Effector memory CD4-positive, alpha-beta T cell (primary cell): ENCODE measurements around the gene LGALS7.
"Not testable (repeated sequence)": the region's sequence is repeated elsewhere in the genome, so short reads cannot be mapped to it uniquely, and the experiment has no call there.

Experiments
- DNase-seq, 3 donors: peaks; one replicate each; pipeline ENCODE4 v3.0.0-alpha.2; 2020
- H3K27ac ChIP-seq: 2 replicates; pipeline ENCODE4 v1.7.0; 2013; ENCODE audit warnings: mild to moderate bottlenecking, low read length, moderate library complexity; ENCODE audit not compliant: insufficient read depth, poor library complexity, severe bottlenecking
- H3K27me3 ChIP-seq: replicated peaks from 2 replicates; pipeline ENCODE4 v1.7.0; 2013; ENCODE audit warnings: mild to moderate bottlenecking, low read length; ENCODE audit not compliant: insufficient read depth, control insufficient read depth, poor library complexity, severe bottlenecking
- H3K36me3 ChIP-seq: 2 replicates; pipeline ENCODE4 v1.7.0; 2013; ENCODE audit warnings: mild to moderate bottlenecking, low read length, moderate library complexity; ENCODE audit not compliant: control insufficient read depth, insufficient read depth
- H3K4me1 ChIP-seq: 2 replicates; pipeline ENCODE4 v1.7.0; 2013; ENCODE audit warnings: low read length, mild to moderate bottlenecking; ENCODE audit not compliant: control insufficient read depth, insufficient read depth, poor library complexity, severe bottlenecking
- H3K4me3 ChIP-seq: 2 replicates; pipeline ENCODE4 v1.7.0; 2013; ENCODE audit warnings: low read length, low read depth, mild to moderate bottlenecking; ENCODE audit not compliant: insufficient read depth, poor library complexity, severe bottlenecking
- H3K9me3 ChIP-seq: 2 replicates; pipeline ENCODE4 v1.7.0; 2013; ENCODE audit warnings: mild to moderate bottlenecking, low read length, moderate library complexity; ENCODE audit not compliant: control insufficient read depth

LGALS7 gene

GRCh38 chr19:38799104-38799503, 25.8 kb upstream of the LGALS7 start:
- no peaks in the 10 kb centered on the region for H3K4me1 ChIP-seq
- no peaks in the 10 kb centered on the region for H3K36me3 ChIP-seq
- no peaks in the 10 kb centered on the region for H3K9me3 ChIP-seq
- DNase-seq: no peak
- H3K27ac ChIP-seq: no peak overlapping the region
- no peaks in the 10 kb centered on the region for H3K27me3 ChIP-seq
- H3K4me3 ChIP-seq: no peak overlapping the region

DNA sequence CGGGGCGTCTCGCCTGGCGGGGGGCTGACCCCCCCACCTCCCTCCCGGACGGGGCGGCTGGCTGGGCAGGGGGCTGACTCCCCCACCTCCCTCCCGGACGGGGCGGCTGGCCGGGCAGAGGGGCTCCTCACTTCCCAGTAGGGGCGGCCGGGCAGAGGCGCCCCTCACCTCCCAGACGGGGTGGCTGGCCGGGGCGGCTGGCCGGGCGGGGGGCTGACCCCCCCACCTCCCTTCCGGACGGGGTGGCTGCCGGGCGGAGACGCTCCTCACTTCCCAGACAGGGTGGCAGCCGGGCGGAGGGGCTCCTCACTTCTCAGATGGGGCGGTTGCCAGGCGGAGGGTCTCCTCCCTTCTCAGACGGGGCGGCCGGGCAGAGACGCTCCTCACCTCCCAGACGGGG, 24.5 kb upstream of the LGALS7 start:
- H3K4me1 ChIP-seq, H3K9me3 ChIP-seq, H3K27me3 ChIP-seq, H3K4me3 ChIP-seq, DNase-seq, H3K36me3 ChIP-seq, H3K27ac ChIP-seq: not testable (repeated sequence)

DNA sequence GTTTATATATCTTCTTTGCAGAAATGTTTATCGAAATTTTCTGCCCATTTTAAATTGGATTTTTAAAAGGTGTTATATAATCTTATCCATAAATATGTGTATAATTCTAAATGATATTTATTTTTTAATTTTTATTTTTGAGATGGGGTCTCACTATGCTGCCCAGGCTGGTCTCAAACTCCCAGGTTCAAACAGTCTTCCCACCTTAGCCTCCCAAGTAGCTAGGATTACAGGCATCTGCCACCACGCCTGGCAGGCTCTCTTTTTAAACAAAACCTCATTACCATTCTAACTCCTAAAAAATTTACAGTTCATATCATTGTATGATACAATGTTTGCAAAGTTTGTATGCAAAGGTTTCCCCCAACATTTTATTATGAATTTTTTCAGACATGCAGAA, 22.8 kb upstream of the LGALS7 start:
- H3K36me3 ChIP-seq: no peaks in the 10 kb centered on the region
- H3K4me1 ChIP-seq: peaks cover 4% of the 10 kb centered on the region
- H3K27ac ChIP-seq: no peak overlapping the region
- H3K4me3 ChIP-seq: no peak overlapping the region
- no peaks in the 10 kb centered on the region for H3K27me3 ChIP-seq
- no peaks in the 10 kb centered on the region for H3K9me3 ChIP-seq
- no peak for DNase-seq

DNA sequence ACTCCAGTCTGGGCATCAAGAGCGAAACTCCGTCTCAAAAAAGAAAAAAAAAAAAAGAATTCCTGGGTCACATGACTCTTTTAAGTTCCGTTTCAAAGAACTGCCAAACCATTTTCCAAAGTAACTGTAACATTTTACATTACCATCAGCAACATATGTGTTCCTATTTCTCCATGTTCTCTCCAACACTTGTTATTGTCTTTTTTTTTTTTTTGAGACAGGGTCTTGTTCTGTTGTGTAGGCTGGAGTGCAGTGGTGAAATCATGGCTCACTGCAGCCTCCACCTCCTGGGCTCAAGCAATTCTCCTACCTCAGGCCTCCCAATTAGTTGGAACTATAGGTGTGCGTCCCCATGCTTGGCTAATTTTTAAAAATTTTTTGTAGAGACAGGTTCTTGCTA, 22.2 kb upstream of the LGALS7 start:
- H3K4me1 ChIP-seq: peaks cover 4% of the 10 kb centered on the region
- H3K9me3 ChIP-seq: no peaks in the 10 kb centered on the region
- H3K27me3 ChIP-seq: no peaks in the 10 kb centered on the region
- H3K4me3 ChIP-seq: no peak overlapping the region
- no peak for DNase-seq
- H3K36me3 ChIP-seq: no peaks in the 10 kb centered on the region
- H3K27ac ChIP-seq: no peak overlapping the region

GRCh38 chr19:38793671-38794070, 20.4 kb upstream of the LGALS7 start:
- Histone ChIP-seq H3K9me3 (no peaks in the 10 kb centered on the region), H3K4me1 (peaks cover 4% of the 10 kb centered on the region), H3K36me3 (no peaks in the 10 kb centered on the region), H3K4me3 (no peak overlapping the region), H3K27me3 (no peaks in the 10 kb centered on the region), H3K27ac (no peak overlapping the region)
- no peak for DNase-seq

GRCh38 chr19:38793177-38793576, 19.9 kb upstream of the LGALS7 start:
- no peak overlapping the region for H3K27ac ChIP-seq
- no peaks in the 10 kb centered on the region for H3K36me3 ChIP-seq
- DNase-seq: no peak
- no peaks in the 10 kb centered on the region for H3K27me3 ChIP-seq
- no peaks in the 10 kb centered on the region for H3K9me3 ChIP-seq
- peaks cover 4% of the 10 kb centered on the region for H3K4me1 ChIP-seq
- H3K4me3 ChIP-seq: no peak overlapping the region

DNA sequence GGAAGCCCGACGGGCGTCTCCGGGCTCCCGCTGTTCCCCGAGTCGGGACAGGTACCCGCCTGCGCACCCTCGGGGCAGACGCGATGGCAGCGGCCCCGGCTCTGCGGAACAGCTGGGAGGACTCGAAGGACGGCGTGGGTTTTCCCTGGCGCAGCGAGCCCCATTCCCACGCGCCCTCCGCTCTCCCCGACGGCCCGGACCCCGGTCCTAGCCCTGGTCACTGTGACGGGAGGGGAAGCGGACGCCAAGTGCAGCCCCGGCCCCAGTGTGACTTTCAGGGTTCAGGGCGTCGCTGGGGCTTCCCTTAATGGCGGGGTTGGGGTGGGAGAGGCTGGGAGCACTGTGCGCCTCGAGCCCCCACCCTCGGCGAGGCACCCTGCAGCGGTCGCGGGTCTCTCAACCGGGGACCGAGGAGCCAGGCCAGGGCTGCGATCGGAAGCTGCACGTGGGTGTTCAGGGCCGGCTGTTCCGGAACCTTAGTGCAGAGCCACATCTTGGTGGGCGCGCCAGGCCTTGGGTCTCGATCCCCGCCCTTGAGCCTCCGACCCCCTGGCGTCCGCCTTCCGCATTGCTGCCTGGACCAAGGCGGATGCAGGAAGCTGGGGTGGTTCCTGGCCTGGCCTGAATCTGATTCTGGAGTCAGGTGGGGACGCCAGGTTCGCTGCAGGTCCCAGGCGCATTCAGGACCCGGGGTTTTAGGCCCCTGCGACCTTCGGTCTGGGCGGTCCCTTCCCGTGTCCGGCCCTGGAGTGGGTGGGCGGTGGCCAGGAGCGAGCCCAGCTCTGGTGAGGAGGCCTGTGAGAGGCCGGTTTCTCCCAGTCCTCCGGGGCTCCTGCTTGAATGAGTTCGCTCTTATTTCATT, 19.2 kb upstream of the LGALS7 start:
- no peak for DNase-seq
- H3K4me1 ChIP-seq: peaks cover 4% of the 10 kb centered on the region
- H3K9me3 ChIP-seq: no peaks in the 10 kb centered on the region
- H3K27ac ChIP-seq: no peak overlapping the region
- no peak overlapping the region for H3K4me3 ChIP-seq
- H3K27me3 ChIP-seq: no peaks in the 10 kb centered on the region
- H3K36me3 ChIP-seq: no peaks in the 10 kb centered on the region

GRCh38 chr19:38791451-38792064, 18.2 kb upstream of the LGALS7 start:
- not testable (repeated sequence) for H3K9me3 ChIP-seq, H3K27ac ChIP-seq, H3K36me3 ChIP-seq, H3K4me1 ChIP-seq, H3K4me3 ChIP-seq, DNase-seq, H3K27me3 ChIP-seq

DNA sequence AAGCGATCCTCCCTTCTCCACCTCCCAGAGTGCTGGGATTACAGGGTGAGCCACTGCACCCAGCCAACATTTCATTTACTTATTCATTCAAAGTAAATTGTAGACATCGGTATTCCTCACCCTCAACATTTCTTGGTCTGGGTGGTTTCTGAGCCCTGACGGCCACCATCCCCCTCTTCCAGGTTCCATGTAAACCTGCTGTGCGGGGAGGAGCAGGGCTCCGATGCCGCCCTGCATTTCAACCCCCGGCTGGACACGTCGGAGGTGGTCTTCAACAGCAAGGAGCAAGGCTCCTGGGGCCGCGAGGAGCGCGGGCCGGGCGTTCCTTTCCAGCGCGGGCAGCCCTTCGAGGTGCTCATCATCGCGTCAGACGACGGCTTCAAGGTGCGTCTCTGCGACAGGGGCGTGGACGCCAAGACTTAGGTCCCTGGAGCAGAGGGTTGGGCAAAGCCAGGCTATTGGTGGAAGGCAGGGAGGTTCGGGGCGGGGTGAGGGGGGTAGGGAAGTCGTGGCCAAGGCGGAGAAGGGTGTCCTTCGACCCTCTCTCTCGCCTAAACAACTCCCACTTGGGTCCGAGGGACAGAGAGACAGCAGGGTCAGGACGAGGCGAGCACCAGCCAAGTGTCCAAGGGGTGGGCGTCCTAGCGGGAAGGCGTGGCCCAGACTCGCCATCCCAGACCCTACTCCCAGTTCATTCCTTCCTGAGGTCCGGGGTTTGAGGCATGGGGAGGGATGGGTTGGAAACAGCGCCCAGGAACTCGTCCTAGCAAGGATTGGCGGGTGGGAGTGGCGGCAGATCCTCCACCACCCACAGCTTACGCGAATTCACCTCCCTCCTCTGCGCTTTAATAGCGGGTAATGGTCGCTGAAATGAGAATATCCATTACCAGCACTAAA, 17.4 kb upstream of the LGALS7 start:
- not testable (repeated sequence) for H3K4me3 ChIP-seq, DNase-seq, H3K9me3 ChIP-seq, H3K36me3 ChIP-seq, H3K27ac ChIP-seq, H3K4me1 ChIP-seq, H3K27me3 ChIP-seq
